ENCODE measurements around the gene DELE1. TPM values are rescaled to one million over a fixed set of nuclear protein-coding genes. Genes with fewer than 3 reads are reported as not detected.

The DELE1 gene
- total RNA-seq, 1 donor from 2014 or later = 42.3 TPM

DNA sequence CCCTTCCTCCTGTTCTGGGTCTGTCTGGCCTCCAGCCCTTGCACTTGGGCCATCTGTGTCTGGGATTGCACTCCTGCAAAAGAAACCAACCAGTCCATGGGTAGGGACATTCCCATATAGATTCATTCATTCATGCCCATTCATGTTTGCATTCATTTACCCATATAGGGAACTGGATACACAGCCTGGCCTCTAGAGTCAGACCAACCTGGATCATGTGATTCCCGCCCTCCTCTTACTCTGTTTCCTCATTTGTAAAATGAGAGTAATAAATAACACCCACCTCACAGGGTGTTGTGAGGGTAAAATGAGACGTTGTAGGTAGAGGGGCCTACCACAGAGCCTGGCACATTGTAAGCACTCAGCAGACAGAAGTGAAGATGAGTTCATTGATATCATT is 25.8 kb downstream of the DELE1 start:
- peaks cover 18 to 22% (median 21%) of the 10 kb centered on the region in 3 donors for H3K4me1 ChIP-seq (ENCODE audit: control insufficient read depth in 3 of 3, insufficient read depth in 3 of 3, low read length in 3 of 3)
- no peak overlapping the region for H3K9ac ChIP-seq (ENCODE audit: low read depth in 1 of 3, low read length in 3 of 3)
- H3K9me3 ChIP-seq (ENCODE audit: control insufficient read depth in 3 of 3, low read length in 3 of 3) = no peaks in the 10 kb centered on the region

GRCh38 chr5:141950207-141951005 is 26.7 kb downstream of the DELE1 start:
- no peak overlapping the region for H3K9ac ChIP-seq (ENCODE audit: low read depth in 1 of 3, low read length in 3 of 3)
- H3K4me1 ChIP-seq (ENCODE audit: control insufficient read depth in 3 of 3, insufficient read depth in 3 of 3, low read length in 3 of 3) = peaks cover 18 to 23% (median 20%) of the 10 kb centered on the region in 3 donors
- peaks cover 12 to 37% (median 12%) of the 10 kb centered on the region in 3 donors for H3K27me3 ChIP-seq (ENCODE audit: control insufficient read depth in 3 of 3, insufficient read depth in 3 of 3, low read length in 3 of 3)
- no peak overlapping the region for H3K27ac ChIP-seq (ENCODE audit: low read depth, low read length)
- no peaks in the 10 kb centered on the region for H3K9me3 ChIP-seq (ENCODE audit: control insufficient read depth in 3 of 3, low read length in 3 of 3)
- H3K36me3 ChIP-seq (ENCODE audit: control insufficient read depth in 3 of 3, insufficient read depth in 3 of 3, low read length in 3 of 3) = peaks cover 0 to 8% (median 4%) of the 10 kb centered on the region in 3 donors
- H3K4me3 ChIP-seq (ENCODE audit: low read length in 3 of 3) = no peak overlapping the region

More for the DNA sequence above, 25.8 kb downstream of the DELE1 start:
- Histone ChIP-seq H3K4me3 (ENCODE audit: low read length in 3 of 3) (no peak overlapping the region), H3K36me3 (ENCODE audit: control insufficient read depth in 3 of 3, insufficient read depth in 3 of 3, low read length in 3 of 3) (peaks cover 0 to 10% (median 4%) of the 10 kb centered on the region in 3 donors), H3K27me3 (ENCODE audit: control insufficient read depth in 3 of 3, insufficient read depth in 3 of 3, low read length in 3 of 3) (peaks cover 14 to 43% (median 14%) of the 10 kb centered on the region in 3 donors), H3K27ac (ENCODE audit: low read depth, low read length) (no peak overlapping the region)

GRCh38 chr5:141951332-141951781 is 27.7 kb downstream of the DELE1 start:
- Histone ChIP-seq H3K36me3 (ENCODE audit: control insufficient read depth in 3 of 3, insufficient read depth in 3 of 3, low read length in 3 of 3) (peaks cover 0 to 8% (median 4%) of the 10 kb centered on the region in 3 donors), H3K9ac (ENCODE audit: low read depth in 1 of 3, low read length in 3 of 3) (no peak overlapping the region), H3K27me3 (ENCODE audit: control insufficient read depth in 3 of 3, insufficient read depth in 3 of 3, low read length in 3 of 3) (peaks cover 4 to 28% (median 6%) of the 10 kb centered on the region in 3 donors), H3K4me3 (ENCODE audit: low read length in 3 of 3) (peak overlapping the region in 1 of 3 donors; percentile 3), H3K9me3 (ENCODE audit: control insufficient read depth in 3 of 3, low read length in 3 of 3) (no peaks in the 10 kb centered on the region), H3K4me1 (ENCODE audit: control insufficient read depth in 3 of 3, insufficient read depth in 3 of 3, low read length in 3 of 3) (peaks cover 11 to 17% (median 13%) of the 10 kb centered on the region in 3 donors), H3K27ac (ENCODE audit: low read depth, low read length) (peak overlapping the region; percentile 39)

- H3K9me3 ChIP-seq (ENCODE audit: control insufficient read depth in 3 of 3, low read length in 3 of 3) = no peaks in the 10 kb centered on the region
- peaks cover 0 to 8% (median 4%) of the 10 kb centered on the region in 3 donors for H3K36me3 ChIP-seq (ENCODE audit: control insufficient read depth in 3 of 3, insufficient read depth in 3 of 3, low read length in 3 of 3)
- peak overlapping the region in 1 of 3 donors; percentile 1 for H3K9ac ChIP-seq (ENCODE audit: low read depth in 1 of 3, low read length in 3 of 3)
- peaks cover 9 to 17% (median 14%) of the 10 kb centered on the region in 3 donors for H3K4me1 ChIP-seq (ENCODE audit: control insufficient read depth in 3 of 3, insufficient read depth in 3 of 3, low read length in 3 of 3)
- H3K4me3 ChIP-seq (ENCODE audit: low read length in 3 of 3) = no peak overlapping the region
- H3K27me3 ChIP-seq (ENCODE audit: control insufficient read depth in 3 of 3, insufficient read depth in 3 of 3, low read length in 3 of 3) = peaks cover 0 to 25% (median 4%) of the 10 kb centered on the region in 3 donors
- no peak overlapping the region for H3K27ac ChIP-seq (ENCODE audit: low read depth, low read length)
These were observed 28.3 kb downstream of the DELE1 start for GRCh38 chr5:141952020-141952419.

DNA sequence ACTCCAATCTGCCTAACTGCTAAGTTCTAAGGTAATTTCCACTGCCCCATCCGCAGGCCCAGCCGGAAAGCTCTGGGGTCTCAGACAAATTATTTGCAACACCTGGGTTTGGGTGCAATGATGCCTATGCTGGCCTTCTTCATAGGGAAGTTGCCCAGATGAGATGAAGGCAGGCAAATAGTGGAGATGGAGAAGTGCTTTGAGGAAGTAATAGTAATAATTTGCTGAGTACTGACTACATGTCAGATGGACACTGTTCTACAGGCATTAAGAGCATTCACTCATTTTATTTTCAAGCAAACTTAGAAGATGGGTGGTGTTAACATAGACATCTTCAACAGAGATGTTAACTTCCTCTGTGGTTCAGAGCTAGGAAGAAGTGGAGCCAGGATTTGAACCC is 30.5 kb downstream of the DELE1 start:
- Histone ChIP-seq H3K27me3 (ENCODE audit: control insufficient read depth in 3 of 3, insufficient read depth in 3 of 3, low read length in 3 of 3) (peaks cover 0 to 16% (median 4%) of the 10 kb centered on the region in 3 donors), H3K36me3 (ENCODE audit: control insufficient read depth in 3 of 3, insufficient read depth in 3 of 3, low read length in 3 of 3) (peaks cover 0 to 8% (median 4%) of the 10 kb centered on the region in 3 donors), H3K9me3 (ENCODE audit: control insufficient read depth in 3 of 3, low read length in 3 of 3) (no peaks in the 10 kb centered on the region), H3K27ac (ENCODE audit: low read depth, low read length) (no peak overlapping the region), H3K9ac (ENCODE audit: low read depth in 1 of 3, low read length in 3 of 3) (no peak overlapping the region), H3K4me1 (ENCODE audit: control insufficient read depth in 3 of 3, insufficient read depth in 3 of 3, low read length in 3 of 3) (peaks cover 14 to 33% (median 28%) of the 10 kb centered on the region in 3 donors), H3K4me3 (ENCODE audit: low read length in 3 of 3) (peak overlapping the region in 2 of 3 donors; percentile 45 to 57)

DNA sequence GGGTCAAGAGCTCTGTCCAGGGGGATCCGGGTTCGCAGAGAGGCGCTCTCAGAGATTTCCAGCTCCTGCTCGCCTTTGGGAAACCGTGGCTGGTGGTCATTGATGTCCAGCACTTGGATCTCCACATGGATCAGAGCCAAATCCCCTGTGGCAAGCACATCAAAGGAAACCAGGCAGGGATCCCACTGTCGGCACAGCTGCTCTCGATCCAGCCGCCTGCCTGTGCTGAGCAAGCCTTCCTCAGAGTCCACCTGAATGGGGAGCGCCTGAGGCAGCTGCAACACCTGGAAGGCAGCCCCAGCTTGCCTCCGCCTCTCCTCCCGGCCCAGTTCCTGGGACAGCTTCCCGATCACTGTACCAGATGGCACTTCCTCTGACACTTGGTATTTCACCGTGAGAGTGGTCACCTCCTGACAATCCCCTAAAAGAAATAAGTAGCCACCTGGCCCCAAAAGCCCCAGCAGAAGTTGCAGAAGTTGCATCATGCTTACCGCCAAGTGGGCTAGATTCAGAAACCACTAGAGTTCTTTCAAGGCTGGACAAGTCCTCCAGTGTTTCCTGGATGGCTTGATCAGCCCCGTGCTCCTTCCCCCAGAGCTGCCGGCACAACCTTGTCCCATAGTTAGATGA is 33.8 kb downstream of the DELE1 start:
- H3K36me3 ChIP-seq (ENCODE audit: control insufficient read depth in 3 of 3, insufficient read depth in 3 of 3, low read length in 3 of 3) = no peaks in the 10 kb centered on the region
- peak overlapping the region; percentile 49 for H3K27ac ChIP-seq (ENCODE audit: low read depth, low read length)
- peak overlapping the region in 2 of 3 donors; percentile 15 for H3K9ac ChIP-seq (ENCODE audit: low read depth in 1 of 3, low read length in 3 of 3)
- H3K4me1 ChIP-seq (ENCODE audit: control insufficient read depth in 3 of 3, insufficient read depth in 3 of 3, low read length in 3 of 3) = peaks cover 18 to 39% (median 30%) of the 10 kb centered on the region in 3 donors
- H3K27me3 ChIP-seq (ENCODE audit: control insufficient read depth in 3 of 3, insufficient read depth in 3 of 3, low read length in 3 of 3) = no peaks in the 10 kb centered on the region
- H3K9me3 ChIP-seq (ENCODE audit: control insufficient read depth in 3 of 3, low read length in 3 of 3) = no peaks in the 10 kb centered on the region
- H3K4me3 ChIP-seq (ENCODE audit: low read length in 3 of 3) = peak overlapping the region; percentile 37 to 56 (median 55)

- peak within 1 kb of the TSS; percentile 15 to 29 (median 25) for H3K9ac ChIP-seq (ENCODE audit: low read depth in 1 of 3, low read length in 3 of 3)
- peaks cover 18 to 39% (median 30%) of the 10 kb centered on the region in 3 donors for H3K4me1 ChIP-seq (ENCODE audit: control insufficient read depth in 3 of 3, insufficient read depth in 3 of 3, low read length in 3 of 3)
- no peaks in the 10 kb centered on the region for H3K9me3 ChIP-seq (ENCODE audit: control insufficient read depth in 3 of 3, low read length in 3 of 3)
- H3K36me3 ChIP-seq (ENCODE audit: control insufficient read depth in 3 of 3, insufficient read depth in 3 of 3, low read length in 3 of 3) = no peaks in the 10 kb centered on the region
- H3K27ac ChIP-seq (ENCODE audit: low read depth, low read length) = peak within 1 kb of the TSS; percentile 62
- no peaks in the 10 kb centered on the region for H3K27me3 ChIP-seq (ENCODE audit: control insufficient read depth in 3 of 3, insufficient read depth in 3 of 3, low read length in 3 of 3)
- H3K4me3 ChIP-seq (ENCODE audit: low read length in 3 of 3) = peak within 1 kb of the TSS; percentile 37 to 56 (median 55)
These were observed 34.4 kb downstream of the DELE1 start, which contains the start of gene PCDH12 for GRCh38 chr5:141958113-141958512. PCDH12 (minus strand) TSS chr5:141958202; CDS start chr5:141957851, 351 bp downstream.

DNA sequence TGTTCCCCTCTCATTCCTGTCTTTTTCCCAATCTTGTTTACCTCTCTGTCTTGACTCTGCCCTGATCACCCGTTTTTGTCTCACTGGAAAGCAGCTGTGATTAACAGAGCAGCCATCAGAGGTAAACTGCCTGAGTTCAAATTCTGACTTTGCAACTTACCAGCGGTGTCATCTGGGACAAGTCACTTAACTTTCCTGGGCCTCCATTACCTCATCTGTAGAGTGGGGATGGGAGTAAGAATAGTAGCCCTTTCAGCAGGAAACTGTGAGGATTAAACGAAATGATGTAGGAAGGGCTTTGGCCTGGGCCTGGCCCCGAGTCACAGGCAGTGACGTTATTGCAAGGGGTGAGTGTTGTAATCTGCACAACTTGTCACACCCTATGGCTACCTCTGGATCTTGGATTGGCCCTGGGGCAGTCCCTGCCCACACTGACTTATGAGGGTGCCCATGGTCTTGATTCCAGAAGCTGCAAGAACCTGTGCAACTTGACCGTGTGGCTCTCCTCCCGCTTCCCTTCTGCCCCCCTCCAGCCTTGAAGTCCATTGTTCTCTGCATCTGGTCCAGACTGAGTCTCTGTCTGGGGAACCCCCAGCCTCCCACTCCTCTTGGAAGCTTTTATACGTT is 35.0 kb downstream of the DELE1 start:
- Histone ChIP-seq H3K36me3 (ENCODE audit: control insufficient read depth in 3 of 3, insufficient read depth in 3 of 3, low read length in 3 of 3) (no peaks in the 10 kb centered on the region), H3K4me3 (ENCODE audit: low read length in 3 of 3) (peak overlapping the region in 2 of 3 donors; percentile 2 to 17), H3K9ac (ENCODE audit: low read depth in 1 of 3, low read length in 3 of 3) (peak overlapping the region in 1 of 3 donors; percentile 25), H3K4me1 (ENCODE audit: control insufficient read depth in 3 of 3, insufficient read depth in 3 of 3, low read length in 3 of 3) (peaks cover 18 to 39% (median 30%) of the 10 kb centered on the region in 3 donors), H3K27me3 (ENCODE audit: control insufficient read depth in 3 of 3, insufficient read depth in 3 of 3, low read length in 3 of 3) (no peaks in the 10 kb centered on the region), H3K9me3 (ENCODE audit: control insufficient read depth in 3 of 3, low read length in 3 of 3) (no peaks in the 10 kb centered on the region), H3K27ac (ENCODE audit: low read depth, low read length) (peak overlapping the region; percentile 62)

DNA sequence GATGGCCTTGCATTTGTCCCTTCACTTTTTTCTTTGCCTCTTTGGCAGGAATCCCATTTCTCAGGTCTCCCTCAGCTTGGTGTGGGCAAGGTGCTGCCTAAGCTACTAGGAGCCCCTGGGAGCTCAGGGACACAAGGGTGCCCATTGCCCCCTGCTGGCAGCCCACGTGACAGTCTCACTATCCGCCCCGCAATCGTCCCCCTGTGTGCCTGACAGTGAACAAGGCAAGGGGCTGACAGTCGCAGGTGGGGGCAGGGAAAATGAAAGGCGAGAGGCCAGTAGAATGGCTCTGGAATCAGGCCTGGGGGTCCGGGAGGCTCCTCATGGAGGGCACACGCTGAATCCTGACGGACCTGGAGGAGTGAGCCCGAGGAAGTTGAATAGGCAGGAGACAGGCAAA is 36.3 kb downstream of the DELE1 start:
- Histone ChIP-seq H3K27me3 (ENCODE audit: control insufficient read depth in 3 of 3, insufficient read depth in 3 of 3, low read length in 3 of 3) (no peaks in the 10 kb centered on the region), H3K9me3 (ENCODE audit: control insufficient read depth in 3 of 3, low read length in 3 of 3) (no peaks in the 10 kb centered on the region), H3K4me1 (ENCODE audit: control insufficient read depth in 3 of 3, insufficient read depth in 3 of 3, low read length in 3 of 3) (peaks cover 16 to 37% (median 27%) of the 10 kb centered on the region in 3 donors), H3K27ac (ENCODE audit: low read depth, low read length) (no peak overlapping the region), H3K4me3 (ENCODE audit: low read length in 3 of 3) (no peak overlapping the region), H3K9ac (ENCODE audit: low read depth in 1 of 3, low read length in 3 of 3) (no peak overlapping the region), H3K36me3 (ENCODE audit: control insufficient read depth in 3 of 3, insufficient read depth in 3 of 3, low read length in 3 of 3) (no peaks in the 10 kb centered on the region)
